Measurements from ENCODE around the gene HMGXB4.
"Not testable (repeated sequence)": the region's sequence is repeated elsewhere in the genome, so short reads cannot be mapped to it uniquely, and the experiment has no call there.

The HMGXB4 gene

GRCh38 chr22:35257321-35258190, at the start of gene HMGXB4:
Gene HMGXB4 (plus strand): TSS chr22:35257493. CDS start chr22:35262391, 4,898 bp downstream.
- DNase-seq, result peak; percentile 77

- no peak for DNase-seq
Measured at GRCh38 chr22:35208003-35208402, 49.3 kb upstream of the HMGXB4 start.

- no peak for DNase-seq
Measured at GRCh38 chr22:35209203-35209602, 48.1 kb upstream of the HMGXB4 start.

- DNase-seq, result no peak
Measured at GRCh38 chr22:35212009-35212408, 45.3 kb upstream of the HMGXB4 start.

GRCh38 chr22:35212996-35213395, 44.3 kb upstream of the HMGXB4 start:
- no peak for DNase-seq

GRCh38 chr22:35214968-35215367, 42.3 kb upstream of the HMGXB4 start:
- no peak for DNase-seq

GRCh38 chr22:35215993-35216392, 41.3 kb upstream of the HMGXB4 start:
- no peak for DNase-seq

- no peak for DNase-seq
Measured at GRCh38 chr22:35217527-35217926, 39.8 kb upstream of the HMGXB4 start.

- no peak for DNase-seq
Measured at GRCh38 chr22:35218079-35218478, 39.2 kb upstream of the HMGXB4 start.

GRCh38 chr22:35219012-35219411, 38.3 kb upstream of the HMGXB4 start:
- DNase-seq, result no peak

- DNase-seq, result no peak
Measured at GRCh38 chr22:35220221-35220620, 37.1 kb upstream of the HMGXB4 start.

- no peak for DNase-seq
Measured at GRCh38 chr22:35225010-35225409, 32.3 kb upstream of the HMGXB4 start.

GRCh38 chr22:35226958-35227647, 30.2 kb upstream of the HMGXB4 start:
- DNase-seq, result no peak

- no peak for DNase-seq
Measured at GRCh38 chr22:35229865-35230264, 27.4 kb upstream of the HMGXB4 start.

- DNase-seq, result no peak
Measured at GRCh38 chr22:35230417-35230816, 26.9 kb upstream of the HMGXB4 start.

- DNase-seq, result peak; percentile 5
Measured at GRCh38 chr22:35230839-35231584, 26.3 kb upstream of the HMGXB4 start.

GRCh38 chr22:35231585-35232084, 25.7 kb upstream of the HMGXB4 start:
- peak; percentile 64 for DNase-seq

- DNase-seq, result not testable (repeated sequence)
Measured at GRCh38 chr22:35238749-35239148, 18.5 kb upstream of the HMGXB4 start.

GRCh38 chr22:35244507-35244906, 12.8 kb upstream of the HMGXB4 start:
- not testable (repeated sequence) for DNase-seq

- no peak for DNase-seq
Measured at GRCh38 chr22:35250156-35250555, 7.1 kb upstream of the HMGXB4 start.

GRCh38 chr22:35253946-35254345, 3.3 kb upstream of the HMGXB4 start:
- no peak for DNase-seq

- no peak for DNase-seq
Measured at GRCh38 chr22:35257002-35257320, 332 bp upstream of the HMGXB4 start.
